ENCODE measurements around the gene AP2B1.
A peak's percentile ranks its signal among the peaks of the same experiment; 100 is the strongest.

Gene AP2B1

GRCh38 chr17:35543856-35544255 is 43.3 kb upstream of the AP2B1 start:
- TF ChIP-seq ZFX (IDR thresholded peaks at IDR 0.05; ENCODE audit: borderline replicate concordance): no peak
- TF ChIP-seq CTCF (IDR thresholded peaks at IDR 0.05): no peak
- no peak overlapping the region for H3K27ac ChIP-seq

DNA sequence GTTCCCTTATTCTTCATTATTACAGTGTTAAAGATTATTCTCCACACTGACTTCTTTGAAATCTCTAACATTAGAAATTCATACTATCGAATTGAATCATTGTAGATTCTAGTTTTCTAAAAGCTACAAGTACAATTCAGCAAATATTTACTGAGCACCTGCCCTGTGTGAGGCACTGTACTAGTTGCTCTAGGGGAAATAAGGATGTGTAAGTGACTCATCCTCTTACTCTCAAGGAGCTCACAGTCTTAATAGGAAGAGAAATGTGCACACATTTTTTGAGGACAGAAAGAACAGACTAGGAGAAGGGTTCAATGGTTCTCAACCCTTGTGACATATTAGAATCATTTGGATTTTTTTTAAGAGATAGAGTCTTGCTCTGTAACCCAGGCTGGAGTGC is 42.0 kb upstream of the AP2B1 start:
- TF ChIP-seq CTCF (IDR thresholded peaks at IDR 0.05) (no peak), ZFX (IDR thresholded peaks at IDR 0.05; ENCODE audit: borderline replicate concordance) (no peak)

DNA sequence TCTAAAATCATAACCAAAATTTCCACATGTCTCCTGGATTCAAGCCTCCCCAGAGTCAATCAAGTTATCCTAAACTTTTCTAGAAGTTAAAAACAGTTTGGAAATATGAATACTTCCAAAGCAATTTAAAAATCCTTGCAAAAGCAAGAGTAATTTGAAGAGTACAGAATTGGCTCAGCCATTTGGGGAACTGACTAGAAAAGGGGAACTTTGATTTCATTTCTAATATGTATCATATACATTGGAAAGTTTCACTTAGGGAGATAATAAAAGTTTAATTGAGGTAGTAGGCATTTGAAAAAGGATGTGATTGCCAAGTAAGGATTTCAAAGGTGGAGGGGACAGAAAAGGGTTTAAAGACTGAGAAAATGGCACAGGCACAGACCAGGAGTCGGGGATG is 40.6 kb upstream of the AP2B1 start:
- no peak overlapping the region for H3K27ac ChIP-seq
- TF ChIP-seq ZFX (IDR thresholded peaks at IDR 0.05; ENCODE audit: borderline replicate concordance): no peak
- no peak for TF ChIP-seq CTCF (IDR thresholded peaks at IDR 0.05)

More for the DNA sequence above, 42.0 kb upstream of the AP2B1 start:
- H3K27ac ChIP-seq: no peak overlapping the region

DNA sequence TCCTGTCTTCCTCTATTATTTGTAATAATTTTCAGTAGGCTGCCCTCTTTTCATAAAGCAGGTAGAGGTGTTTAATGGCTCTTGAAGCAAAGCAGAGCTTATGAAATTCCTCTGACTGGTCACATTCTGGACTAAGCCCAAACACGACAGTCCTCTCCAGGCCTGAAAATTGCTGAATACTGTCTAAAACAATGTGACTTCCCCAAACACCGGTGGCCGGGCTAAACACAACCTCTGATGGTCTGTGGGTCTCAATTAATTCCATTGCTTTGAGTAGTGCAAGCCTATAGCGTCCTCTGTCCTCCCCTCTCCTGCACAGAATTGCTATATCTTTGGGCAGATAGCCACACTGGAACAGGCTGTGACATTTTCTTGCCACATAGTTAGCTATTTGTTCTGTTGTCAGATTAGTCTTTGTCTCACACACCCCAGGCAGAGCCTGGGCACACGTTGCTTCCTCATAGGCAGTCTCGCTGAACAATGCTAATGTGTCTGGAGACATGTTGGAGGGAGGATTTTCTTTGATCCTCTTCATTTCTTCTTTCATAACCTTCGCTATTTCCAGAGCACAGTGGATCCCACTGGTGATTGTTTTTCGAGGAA is 38.8 kb upstream of the AP2B1 start:
- H3K27ac ChIP-seq: no peak overlapping the region
- TF ChIP-seq ZFX (IDR thresholded peaks at IDR 0.05; ENCODE audit: borderline replicate concordance): no peak
- no peak for TF ChIP-seq CTCF (IDR thresholded peaks at IDR 0.05)

DNA sequence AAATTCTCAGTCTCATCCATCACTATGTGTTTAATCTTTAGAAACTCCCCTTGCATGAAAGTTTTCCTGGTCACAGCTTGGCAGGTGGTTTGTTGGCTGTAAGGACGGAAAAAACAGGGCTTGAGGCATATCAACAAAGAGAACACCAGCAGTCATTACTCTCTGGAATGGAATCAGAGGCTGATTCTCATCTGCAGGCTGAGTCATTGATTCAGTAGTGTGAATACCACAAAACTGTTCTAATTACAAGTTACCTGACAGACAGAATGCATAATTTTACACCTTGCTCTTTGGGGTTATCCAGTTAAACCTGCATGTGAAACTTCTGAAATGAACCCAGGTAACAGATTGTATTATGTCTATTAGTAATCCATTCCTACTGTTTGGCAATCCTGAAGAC is 38.1 kb upstream of the AP2B1 start:
- TF ChIP-seq ZFX (IDR thresholded peaks at IDR 0.05; ENCODE audit: borderline replicate concordance): no peak
- no peak overlapping the region for H3K27ac ChIP-seq

GRCh38 chr17:35553310-35553709 is 33.8 kb upstream of the AP2B1 start:
- TF ChIP-seq ZFX (IDR thresholded peaks at IDR 0.05; ENCODE audit: borderline replicate concordance) (no peak), CTCF (IDR thresholded peaks at IDR 0.05) (no peak)
- H3K27ac ChIP-seq: no peak overlapping the region

DNA sequence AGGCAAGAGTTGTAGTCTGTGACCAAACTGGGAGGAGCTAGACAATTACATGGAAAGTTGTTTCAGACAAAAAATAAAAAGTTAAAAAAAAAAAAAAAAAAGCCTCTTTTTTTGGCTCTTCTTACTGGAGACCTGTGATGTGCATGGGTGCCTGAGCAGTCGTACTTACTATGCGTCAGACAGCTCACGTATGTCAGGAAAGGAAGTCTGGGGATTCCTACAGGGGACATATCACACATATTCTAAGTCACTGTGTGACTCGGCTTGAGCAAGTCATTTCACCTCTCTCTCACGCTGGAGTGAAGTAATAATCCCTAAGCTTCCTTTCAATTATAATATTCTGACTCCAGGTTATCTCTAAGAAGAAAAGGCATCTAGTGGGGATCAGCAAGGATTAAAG is 32.5 kb upstream of the AP2B1 start:
- TF ChIP-seq CTCF (IDR thresholded peaks at IDR 0.05) (no peak), ZFX (IDR thresholded peaks at IDR 0.05; ENCODE audit: borderline replicate concordance) (no peak)

GRCh38 chr17:35555691-35556090 is 31.4 kb upstream of the AP2B1 start:
- TF ChIP-seq ZFX (IDR thresholded peaks at IDR 0.05; ENCODE audit: borderline replicate concordance) (no peak), CTCF (IDR thresholded peaks at IDR 0.05) (0 out of 2 replicates have a peak, but pooled peaks have one; percentile 12)
- no peak overlapping the region for H3K27ac ChIP-seq

More for the DNA sequence above, 32.5 kb upstream of the AP2B1 start:
- no peak overlapping the region for H3K27ac ChIP-seq
